Activated CD4-positive, alpha-beta T cell treated with anti-CD3 and anti-CD28 coated beads, Interleukin-2, Interleukin-4, amounts not matched to agents 100 ng/mL and 50 ng/mL, durations not matched to agents 16 hours and 8 hours (primary cell): ENCODE results near the gene CHAF1A.

Source experiments
- DNase-seq: peaks from one replicate; pipeline ENCODE4 v3.0.0-alpha.2; 2020; ENCODE audit warnings: low spot score

CHAF1A gene, protein sequence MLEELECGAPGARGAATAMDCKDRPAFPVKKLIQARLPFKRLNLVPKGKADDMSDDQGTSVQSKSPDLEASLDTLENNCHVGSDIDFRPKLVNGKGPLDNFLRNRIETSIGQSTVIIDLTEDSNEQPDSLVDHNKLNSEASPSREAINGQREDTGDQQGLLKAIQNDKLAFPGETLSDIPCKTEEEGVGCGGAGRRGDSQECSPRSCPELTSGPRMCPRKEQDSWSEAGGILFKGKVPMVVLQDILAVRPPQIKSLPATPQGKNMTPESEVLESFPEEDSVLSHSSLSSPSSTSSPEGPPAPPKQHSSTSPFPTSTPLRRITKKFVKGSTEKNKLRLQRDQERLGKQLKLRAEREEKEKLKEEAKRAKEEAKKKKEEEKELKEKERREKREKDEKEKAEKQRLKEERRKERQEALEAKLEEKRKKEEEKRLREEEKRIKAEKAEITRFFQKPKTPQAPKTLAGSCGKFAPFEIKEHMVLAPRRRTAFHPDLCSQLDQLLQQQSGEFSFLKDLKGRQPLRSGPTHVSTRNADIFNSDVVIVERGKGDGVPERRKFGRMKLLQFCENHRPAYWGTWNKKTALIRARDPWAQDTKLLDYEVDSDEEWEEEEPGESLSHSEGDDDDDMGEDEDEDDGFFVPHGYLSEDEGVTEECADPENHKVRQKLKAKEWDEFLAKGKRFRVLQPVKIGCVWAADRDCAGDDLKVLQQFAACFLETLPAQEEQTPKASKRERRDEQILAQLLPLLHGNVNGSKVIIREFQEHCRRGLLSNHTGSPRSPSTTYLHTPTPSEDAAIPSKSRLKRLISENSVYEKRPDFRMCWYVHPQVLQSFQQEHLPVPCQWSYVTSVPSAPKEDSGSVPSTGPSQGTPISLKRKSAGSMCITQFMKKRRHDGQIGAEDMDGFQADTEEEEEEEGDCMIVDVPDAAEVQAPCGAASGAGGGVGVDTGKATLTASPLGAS

GRCh38 chr19:4402171-4403004 lies at the start of gene CHAF1A:
Gene CHAF1A (plus strand): TSS chr19:4402640. CDS start chr19:4402763, 123 bp downstream.
- DNase-seq: peak; percentile 100

GRCh38 chr19:4352701-4353121 lies 49.7 kb upstream of the CHAF1A start:
- peak; percentile 65 for DNase-seq

GRCh38 chr19:4354282-4354681 lies 48.2 kb upstream of the CHAF1A start:
- no peak for DNase-seq

GRCh38 chr19:4354897-4355296 lies 47.5 kb upstream of the CHAF1A start:
- no peak for DNase-seq

GRCh38 chr19:4357095-4357797 lies 45.2 kb upstream of the CHAF1A start:
- DNase-seq: no peak

- no peak for DNase-seq
Observed at GRCh38 chr19:4357921-4358326, 44.5 kb upstream of the CHAF1A start.

- no peak for DNase-seq
Observed at GRCh38 chr19:4358709-4359626, 43.5 kb upstream of the CHAF1A start.

DNA sequence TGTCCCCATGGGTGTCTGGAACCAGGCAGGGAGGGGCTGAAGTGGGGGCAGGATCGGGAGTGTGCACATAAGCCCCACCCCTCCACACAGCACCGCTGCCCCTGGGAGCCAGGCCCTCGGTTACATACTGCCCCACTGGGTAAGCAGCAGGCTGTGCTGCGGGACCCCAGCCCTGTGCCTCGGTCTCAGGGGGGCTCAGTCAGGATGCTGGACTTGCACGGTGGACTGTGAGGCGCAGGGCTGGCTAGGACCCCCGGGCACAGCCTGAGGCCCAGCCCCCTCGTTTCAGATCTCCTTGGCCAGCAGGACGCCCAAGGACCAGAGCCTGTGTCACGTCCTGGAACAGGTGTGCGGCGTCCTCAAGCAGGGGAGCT lies 42.8 kb upstream of the CHAF1A start:
- DNase-seq: no peak

- no peak for DNase-seq
Observed at GRCh38 chr19:4360081-4360569, 42.3 kb upstream of the CHAF1A start.

- no peak for DNase-seq
Observed at GRCh38 chr19:4360641-4361151, 41.7 kb upstream of the CHAF1A start.

- DNase-seq: no peak
Observed at GRCh38 chr19:4361152-4362046, 41.0 kb upstream of the CHAF1A start.

DNA sequence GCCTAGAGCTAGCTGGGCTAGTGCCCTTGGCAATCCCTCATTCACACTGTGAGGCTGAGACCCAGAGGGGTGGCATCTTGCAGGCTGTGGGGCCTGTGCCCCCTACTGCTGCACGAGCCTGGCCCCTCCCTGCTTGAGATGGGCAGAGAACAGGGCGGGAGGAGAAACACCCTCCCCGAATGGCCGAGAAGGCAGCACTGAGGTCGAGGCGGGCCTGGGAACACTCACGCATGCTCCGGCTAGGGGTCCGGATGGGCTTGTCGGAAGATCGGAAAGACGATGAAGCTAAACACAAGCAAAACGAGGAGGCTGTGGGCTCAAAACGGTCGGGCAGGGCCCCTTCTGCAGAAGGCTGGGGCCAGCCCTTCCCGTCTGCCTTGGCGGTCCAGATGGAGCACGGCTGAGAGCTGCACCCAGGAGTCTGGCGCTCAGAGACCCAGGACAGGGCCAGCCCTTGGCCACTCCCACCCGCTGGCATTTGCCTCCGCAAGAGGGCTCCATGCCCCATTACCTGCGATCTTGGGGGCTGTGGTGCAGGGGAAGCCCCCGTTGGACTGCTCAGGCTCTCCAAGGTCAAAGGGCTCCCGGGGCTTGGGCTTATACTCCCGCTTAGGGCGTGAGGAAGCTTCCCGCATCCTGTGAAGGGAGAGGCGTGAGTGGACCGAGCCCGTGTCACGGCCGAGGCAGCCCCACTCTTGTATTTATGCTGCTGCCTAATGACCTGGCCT lies 40.2 kb upstream of the CHAF1A start:
- DNase-seq: no peak

- DNase-seq: no peak
Observed at GRCh38 chr19:4362831-4363545, 39.5 kb upstream of the CHAF1A start.

DNA sequence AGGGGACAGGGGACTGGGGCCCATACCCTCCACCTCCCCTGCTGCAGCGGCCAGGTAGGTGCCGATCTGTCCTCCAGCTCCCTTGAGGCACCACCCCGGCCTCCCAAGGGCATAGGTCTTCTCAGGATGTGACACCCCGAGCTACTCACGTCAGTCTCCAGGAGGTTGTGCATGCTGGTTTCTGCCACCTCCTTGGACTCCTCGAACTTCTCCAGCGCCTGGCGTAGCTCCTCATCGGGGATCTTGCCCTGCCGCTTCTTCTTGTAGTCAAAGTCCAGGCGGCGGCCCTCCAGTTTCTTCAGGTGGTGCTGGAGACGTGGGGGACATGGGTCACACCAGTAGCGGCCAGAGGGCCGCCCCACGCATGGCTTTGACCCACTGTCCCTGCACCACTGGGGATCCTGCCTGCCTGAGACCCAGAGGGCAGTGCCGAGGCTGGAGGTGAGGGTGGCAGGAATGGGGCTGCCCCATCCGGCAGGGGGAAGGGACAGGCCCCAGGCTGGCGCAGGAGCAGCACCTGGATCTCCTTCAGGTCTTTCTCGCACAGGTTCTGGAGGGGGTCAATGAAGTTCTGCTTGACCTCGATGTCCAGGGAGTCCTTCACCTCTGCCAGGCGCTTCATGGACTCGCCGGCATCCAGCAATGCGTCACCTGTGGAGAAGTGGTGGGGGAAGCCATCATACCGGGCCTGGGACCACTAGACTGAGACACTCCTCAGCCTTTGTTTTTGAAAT lies 38.7 kb upstream of the CHAF1A start:
- no peak for DNase-seq

GRCh38 chr19:4365341-4365740 lies 37.1 kb upstream of the CHAF1A start:
- DNase-seq: no peak

- no peak for DNase-seq
Observed at GRCh38 chr19:4365791-4366665, 36.4 kb upstream of the CHAF1A start.
